Measurements from ENCODE around the gene PTOV1.

PTOV1 gene

DNA sequence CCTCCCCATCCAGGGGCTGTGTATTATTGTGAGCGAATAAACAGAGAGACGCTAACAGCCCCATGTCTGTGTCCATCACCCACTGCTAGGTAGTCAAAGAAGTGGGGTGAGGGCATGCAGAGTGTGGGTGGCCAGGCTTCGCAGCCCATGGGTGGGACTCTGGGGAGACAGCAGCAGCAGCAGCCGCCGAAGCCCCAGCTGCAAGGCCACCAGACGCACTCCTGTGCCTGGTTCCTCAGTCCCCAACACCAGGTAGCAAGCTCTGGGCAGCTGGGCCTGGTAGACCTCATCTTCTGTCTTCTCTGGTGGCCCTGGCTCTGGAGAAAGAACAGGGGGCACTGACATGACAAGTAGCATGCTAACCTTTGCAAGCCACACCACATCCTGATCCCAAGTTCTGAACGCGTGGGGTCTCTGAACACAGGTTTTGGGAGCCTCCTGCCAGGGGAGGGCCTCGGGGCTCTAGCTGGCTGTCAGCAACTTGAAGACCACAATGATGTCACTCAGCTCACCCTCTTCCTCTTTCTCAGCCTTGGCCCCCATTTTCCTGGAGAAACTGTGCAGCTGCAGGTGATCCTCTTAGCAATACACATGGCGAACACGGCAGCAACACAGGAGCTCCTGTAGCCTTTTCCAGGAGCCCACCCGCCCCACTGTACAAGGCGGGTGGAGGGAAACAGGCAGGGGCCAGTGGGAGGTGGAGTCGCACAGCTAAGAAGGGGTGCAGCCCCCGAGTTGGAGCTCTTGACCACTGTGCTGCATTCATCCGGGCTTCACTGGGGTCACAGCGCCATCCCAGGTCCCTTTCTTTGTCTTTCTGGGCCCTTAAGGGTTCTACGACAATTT lies 43.7 kb upstream of the PTOV1 start:
- TF ChIP-seq, protein P1, sequence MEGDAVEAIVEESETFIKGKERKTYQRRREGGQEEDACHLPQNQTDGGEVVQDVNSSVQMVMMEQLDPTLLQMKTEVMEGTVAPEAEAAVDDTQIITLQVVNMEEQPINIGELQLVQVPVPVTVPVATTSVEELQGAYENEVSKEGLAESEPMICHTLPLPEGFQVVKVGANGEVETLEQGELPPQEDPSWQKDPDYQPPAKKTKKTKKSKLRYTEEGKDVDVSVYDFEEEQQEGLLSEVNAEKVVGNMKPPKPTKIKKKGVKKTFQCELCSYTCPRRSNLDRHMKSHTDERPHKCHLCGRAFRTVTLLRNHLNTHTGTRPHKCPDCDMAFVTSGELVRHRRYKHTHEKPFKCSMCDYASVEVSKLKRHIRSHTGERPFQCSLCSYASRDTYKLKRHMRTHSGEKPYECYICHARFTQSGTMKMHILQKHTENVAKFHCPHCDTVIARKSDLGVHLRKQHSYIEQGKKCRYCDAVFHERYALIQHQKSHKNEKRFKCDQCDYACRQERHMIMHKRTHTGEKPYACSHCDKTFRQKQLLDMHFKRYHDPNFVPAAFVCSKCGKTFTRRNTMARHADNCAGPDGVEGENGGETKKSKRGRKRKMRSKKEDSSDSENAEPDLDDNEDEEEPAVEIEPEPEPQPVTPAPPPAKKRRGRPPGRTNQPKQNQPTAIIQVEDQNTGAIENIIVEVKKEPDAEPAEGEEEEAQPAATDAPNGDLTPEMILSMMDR (IDR thresholded peaks at IDR 0.05), result no peak

DNA sequence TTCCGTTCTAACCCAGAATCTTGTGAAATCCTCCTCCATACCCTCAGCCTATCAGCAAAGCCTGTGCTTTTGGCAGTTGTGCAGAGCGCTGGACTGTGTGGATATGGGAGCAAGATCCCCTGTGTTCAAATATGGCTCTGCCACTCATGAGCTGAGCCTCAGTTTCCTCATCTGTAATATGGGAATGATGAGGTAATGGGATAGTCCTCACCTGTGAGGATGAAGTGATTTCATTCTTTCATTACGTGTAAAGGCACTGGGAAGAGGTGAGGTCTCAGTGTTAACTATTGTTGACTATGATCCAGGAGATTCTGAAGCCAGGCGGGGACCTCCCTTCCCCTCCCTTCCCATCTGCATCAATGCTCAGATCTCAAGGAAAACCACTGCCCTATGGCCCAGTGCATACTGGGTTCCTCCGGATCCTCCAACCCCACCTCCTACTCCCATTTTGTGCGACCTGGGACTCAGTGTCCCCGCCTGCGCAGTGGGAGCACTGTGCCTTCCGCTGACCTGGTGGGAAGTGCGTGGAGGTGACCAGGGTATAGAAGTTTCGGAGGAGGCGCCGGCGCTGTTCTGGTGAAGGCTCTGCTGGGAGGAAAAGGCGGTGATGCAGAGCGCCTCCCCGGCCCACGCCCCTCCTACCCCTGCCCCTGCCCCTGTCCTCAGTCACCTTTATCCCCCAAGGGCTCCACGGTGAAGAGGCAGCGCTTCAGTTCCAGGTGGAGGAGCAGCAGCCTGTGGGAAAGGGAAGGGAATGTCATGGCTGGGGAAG lies 42.9 kb upstream of the PTOV1 start:
- TF ChIP-seq, protein P1 (IDR thresholded peaks at IDR 0.05), result no peak

GRCh38 chr19:49808711-49809159 lies 42.2 kb upstream of the PTOV1 start:
- TF ChIP-seq, protein P1 (IDR thresholded peaks at IDR 0.05), result no peak

DNA sequence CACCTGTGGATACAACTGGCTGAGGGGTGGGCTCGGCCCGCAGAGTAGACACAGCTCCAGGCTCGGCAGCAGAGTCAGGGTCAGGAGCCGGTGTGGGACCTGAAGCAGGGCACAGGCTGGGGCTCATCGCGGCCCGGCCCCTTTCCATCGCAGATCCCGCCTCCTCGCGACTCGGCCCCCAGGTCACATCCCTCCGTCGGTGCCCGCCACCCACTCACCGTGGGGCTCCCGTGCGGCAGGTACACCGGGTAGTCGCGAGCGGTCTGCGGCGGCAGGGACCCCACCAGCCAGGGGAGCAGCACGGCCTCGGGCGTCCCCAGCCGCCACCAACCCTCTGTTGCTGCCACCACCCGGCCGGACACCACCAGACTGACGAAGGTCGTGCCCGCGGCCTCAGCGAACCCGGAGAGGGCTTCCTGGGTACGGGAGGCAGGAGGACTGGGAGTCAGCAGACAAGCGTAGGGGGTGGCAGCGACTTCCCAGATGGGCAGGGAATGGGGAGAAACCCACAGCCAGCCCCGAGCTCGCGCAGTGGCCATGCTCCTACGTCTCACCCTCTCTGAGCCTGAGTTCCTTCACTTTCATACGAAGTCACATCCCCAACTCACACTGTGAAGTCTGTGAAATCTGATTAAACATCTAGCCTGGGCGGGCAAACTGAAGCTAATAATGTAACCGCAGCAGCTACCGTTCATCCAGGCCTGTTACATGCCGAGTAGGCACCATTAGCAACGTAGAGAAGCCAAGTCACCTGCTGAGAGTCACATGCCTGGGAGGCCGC lies 41.6 kb upstream of the PTOV1 start:
- TF ChIP-seq, protein P1 (IDR thresholded peaks at IDR 0.05), result no peak

DNA sequence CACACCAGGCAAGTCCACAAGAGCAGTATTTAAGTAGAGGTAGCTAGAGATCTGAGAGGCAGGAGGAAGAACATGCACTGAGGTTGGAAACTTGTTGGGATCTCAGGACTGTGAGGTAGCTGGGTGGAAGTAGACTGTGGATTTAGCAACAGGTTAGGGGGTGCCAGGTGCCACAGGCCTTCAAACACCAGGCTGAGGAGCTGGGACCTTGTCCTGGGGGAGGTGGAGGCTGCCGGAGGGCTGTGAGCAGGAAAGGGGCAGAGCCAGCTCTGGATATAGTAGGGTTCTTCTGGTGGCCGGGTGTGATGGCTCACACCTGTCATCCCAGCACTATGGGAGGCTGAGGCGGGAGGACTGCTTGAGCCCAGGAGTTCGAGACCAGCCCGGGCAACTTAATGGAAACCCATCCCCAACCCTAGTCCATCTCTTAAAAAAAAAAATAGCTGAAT lies 41.0 kb upstream of the PTOV1 start:
- TF ChIP-seq, protein P1 (IDR thresholded peaks at IDR 0.05), result no peak

DNA sequence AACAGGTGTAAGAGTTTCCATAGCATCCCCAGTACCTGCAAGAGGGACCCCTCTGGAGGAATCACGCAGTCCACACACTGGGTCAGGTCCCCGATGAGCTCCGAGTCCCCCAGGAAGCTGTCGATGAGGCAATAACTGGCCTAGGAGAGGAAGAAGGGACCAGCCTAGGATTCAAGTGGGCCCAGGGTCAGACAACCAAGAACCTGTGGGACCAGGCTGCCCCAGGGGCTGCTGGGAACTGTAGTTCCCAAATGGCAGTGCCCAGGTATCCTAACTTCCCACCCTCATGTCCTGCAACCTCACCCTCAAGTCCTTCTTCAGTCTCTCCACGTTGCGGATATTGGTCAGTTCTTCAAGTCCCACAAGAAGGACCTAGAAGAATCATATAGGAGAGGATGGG lies 39.6 kb upstream of the PTOV1 start:
- TF ChIP-seq, protein P1 (IDR thresholded peaks at IDR 0.05), result no peak

GRCh38 chr19:49812452-49812996 lies 38.4 kb upstream of the PTOV1 start:
- TF ChIP-seq, protein P1 (IDR thresholded peaks at IDR 0.05), result no peak

Measured in LNCAP (cell line).